Caco-2 (cell line): ENCODE measurements around the gene LHX4. TPM values are rescaled to one million over a fixed set of nuclear protein-coding genes. Genes with fewer than 3 reads are reported as not detected.

ENCODE experiments used
- BruUV-seq: library from RNA; stranded (reverse); fragments of 400-500 nt; replicated peaks from 2 replicates; lab custom pipeline; 2021; lab: Mats Ljungman, UMichigan
- CTCF ChIA-PET: fragments of 300-600 bp; sonication (Branson Sonifier 250); formaldehyde crosslinking; loops from one replicate; lab custom pipeline; 2022; ENCODE audit warnings: antibody characterized with exemption; lab: Charles Lee
- POLR2A ChIA-PET: fragments of 300-600 bp; sonication (Branson Sonifier 250); formaldehyde crosslinking; loops from one replicate; lab custom pipeline; 2022; ENCODE audit warnings: antibody characterized with exemption; lab: Charles Lee
- DNase-seq, 2 experiments: peaks; one replicate each; pipeline versions ENCODE4 v3.0.0 to v3.0.0-alpha.2; 2020 to 2022
- H3K27me3 ChIP-seq: replicated peaks from 2 replicates; pipeline ENCODE4 v1.6.0; 2011; ENCODE audit warnings: low read length; ENCODE audit not compliant: control insufficient read depth, insufficient read depth
- H3K36me3 ChIP-seq: 2 replicates; pipeline ENCODE4 v1.5.1; 2011; ENCODE audit warnings: low read length; ENCODE audit not compliant: control insufficient read depth, insufficient read depth
- H3K4me1 ChIP-seq: fragments of 250-450 bp; sonication (Bioruptor Pico); 2 replicates; pipeline ENCODE4 v1.5.1; 2020; ENCODE audit warnings: mild to moderate bottlenecking
- H3K4me3 ChIP-seq: 2 replicates; pipeline ENCODE4 v1.5.1; 2011; ENCODE audit warnings: low read depth, mild to moderate bottlenecking, control low read depth, low read length
- H3K9me3 ChIP-seq: fragments of 250-450 bp; sonication (Bioruptor Pico); 2 replicates; pipeline ENCODE4 v1.5.1; 2020; ENCODE audit warnings: mild to moderate bottlenecking, moderate library complexity
- H3K27ac Mint-ChIP-seq: one replicate; pipeline ENCODE4 v1.8.0; 2022; ENCODE audit warnings: mixed read lengths; ENCODE audit not compliant: unreplicated experiment
- H3K27me3 Mint-ChIP-seq: one replicate; pipeline ENCODE4 v1.8.0; 2022; ENCODE audit warnings: mixed read lengths; ENCODE audit not compliant: insufficient read depth, unreplicated experiment
- H3K36me3 Mint-ChIP-seq: one replicate; pipeline ENCODE4 v1.8.0; 2022; ENCODE audit warnings: mild to moderate bottlenecking, mixed read lengths; ENCODE audit not compliant: insufficient read depth, unreplicated experiment
- H3K4me1 Mint-ChIP-seq: one replicate; pipeline ENCODE4 v1.8.0; 2022; ENCODE audit warnings: low read depth, mixed read lengths; ENCODE audit not compliant: unreplicated experiment
- H3K4me3 Mint-ChIP-seq: one replicate; pipeline ENCODE4 v1.8.0; 2022; ENCODE audit warnings: mild to moderate bottlenecking, moderate library complexity, mixed read lengths; ENCODE audit not compliant: unreplicated experiment
- H3K9me3 Mint-ChIP-seq: one replicate; pipeline ENCODE4 v1.8.0; 2022; ENCODE audit warnings: mixed read lengths; ENCODE audit not compliant: unreplicated experiment
- intact Hi-C: fragments of 100-400 bp; cut with micrococcal nuclease; formaldehyde crosslinking; loops from one replicate; pipeline ENCODE4 v1.10.0; 2022; ENCODE audit not compliant: unreplicated experiment
- total RNA-seq: library from RNA; stranded (reverse); gene quantifications from 2 replicates; pipeline ENCODE4 v1.2.3, GENCODE V29; 2022
- TF ChIP-seq, protein P1 (sequence below), 2 experiments: fragments of 200-600 bp in 1 of 2; IDR thresholded peaks; 1 replicate in 1 of 2; 2 replicates in 1 of 2; pipeline versions ENCODE4 v1.5.1 to v1.8.0; 2011 to 2022; ENCODE audit warnings: antibody characterized with exemption in 1 of 2, control low read depth in 1 of 2, inconsistent platforms in 1 of 2, low read depth in 1 of 2, low read length in 1 of 2, mild to moderate bottlenecking in 1 of 2, moderate library complexity in 1 of 2; ENCODE audit not compliant: insufficient read depth in 1 of 2, severe bottlenecking in 1 of 2, unreplicated experiment in 1 of 2

LHX4 gene
- total RNA-seq, 1 experiment from 2014 or later, result 0.16 TPM

DNA sequence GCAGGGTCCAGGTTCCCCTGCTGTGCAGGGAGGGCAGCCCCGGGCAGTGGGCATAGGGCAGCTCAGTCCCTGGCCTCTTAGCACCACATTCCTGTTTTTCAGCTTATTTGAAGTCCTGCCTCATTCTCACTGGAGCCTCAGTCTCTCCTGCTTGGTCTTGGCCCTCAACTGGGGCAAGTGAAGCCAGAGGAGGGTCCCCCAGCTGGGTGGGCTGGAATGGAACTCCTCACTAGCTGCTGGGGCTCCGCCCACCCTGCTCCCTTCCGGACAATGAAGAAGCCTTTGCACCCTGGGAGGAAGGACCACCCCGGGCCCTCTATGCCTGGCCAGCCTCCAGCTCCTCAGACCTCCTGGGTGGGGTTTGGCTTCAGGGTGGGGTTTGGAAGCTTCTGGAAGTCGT, 32.8 kb upstream of the LHX4 start:
- Mint-ChIP-seq H3K36me3 (no peaks in the 10 kb centered on the region), H3K27ac (no peak overlapping the region), H3K27me3 (no peaks in the 10 kb centered on the region), H3K4me3 (no peak overlapping the region), H3K4me1 (peaks cover 16% of the 10 kb centered on the region), H3K9me3 (no peaks in the 10 kb centered on the region)
- CTCF ChIA-PET, result no interaction called here
- TF ChIP-seq, protein P1, sequence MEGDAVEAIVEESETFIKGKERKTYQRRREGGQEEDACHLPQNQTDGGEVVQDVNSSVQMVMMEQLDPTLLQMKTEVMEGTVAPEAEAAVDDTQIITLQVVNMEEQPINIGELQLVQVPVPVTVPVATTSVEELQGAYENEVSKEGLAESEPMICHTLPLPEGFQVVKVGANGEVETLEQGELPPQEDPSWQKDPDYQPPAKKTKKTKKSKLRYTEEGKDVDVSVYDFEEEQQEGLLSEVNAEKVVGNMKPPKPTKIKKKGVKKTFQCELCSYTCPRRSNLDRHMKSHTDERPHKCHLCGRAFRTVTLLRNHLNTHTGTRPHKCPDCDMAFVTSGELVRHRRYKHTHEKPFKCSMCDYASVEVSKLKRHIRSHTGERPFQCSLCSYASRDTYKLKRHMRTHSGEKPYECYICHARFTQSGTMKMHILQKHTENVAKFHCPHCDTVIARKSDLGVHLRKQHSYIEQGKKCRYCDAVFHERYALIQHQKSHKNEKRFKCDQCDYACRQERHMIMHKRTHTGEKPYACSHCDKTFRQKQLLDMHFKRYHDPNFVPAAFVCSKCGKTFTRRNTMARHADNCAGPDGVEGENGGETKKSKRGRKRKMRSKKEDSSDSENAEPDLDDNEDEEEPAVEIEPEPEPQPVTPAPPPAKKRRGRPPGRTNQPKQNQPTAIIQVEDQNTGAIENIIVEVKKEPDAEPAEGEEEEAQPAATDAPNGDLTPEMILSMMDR (IDR thresholded peaks at IDR 0.05; ENCODE audit: insufficient read depth in 1 of 2, low read depth in 1 of 2, low read length in 1 of 2, severe bottlenecking in 1 of 2, unreplicated experiment in 1 of 2), result no peak
- intact Hi-C loops, result no loop called here
- Histone ChIP-seq H3K4me1 (peaks cover 4% of the 10 kb centered on the region; the same call in 1 of the 2 replicates), H3K27me3 (no peaks in the 10 kb centered on the region), H3K36me3 (no peaks in the 10 kb centered on the region), H3K9me3 (no peaks in the 10 kb centered on the region), H3K4me3 (no peak overlapping the region)
- POLR2A ChIA-PET, result interaction anchor here (0.6 kb wide), 1 partner anchor 270 kb away, joined by 5 read pairs; no protein-coding TSS in a partner anchor
- no TSS peak for BruUV-seq
- no peak for DNase-seq

GRCh38 chr1:180198196-180198595, 31.9 kb upstream of the LHX4 start:
- Mint-ChIP-seq H3K9me3 (no peaks in the 10 kb centered on the region), H3K27ac (no peak overlapping the region), H3K4me1 (peaks cover 9% of the 10 kb centered on the region), H3K27me3 (no peaks in the 10 kb centered on the region), H3K36me3 (no peaks in the 10 kb centered on the region), H3K4me3 (no peak overlapping the region)
- BruUV-seq, result no TSS peak
- Histone ChIP-seq H3K9me3 (no peaks in the 10 kb centered on the region), H3K27me3 (no peaks in the 10 kb centered on the region), H3K36me3 (no peaks in the 10 kb centered on the region), H3K4me3 (no peak overlapping the region), H3K4me1 (peaks cover 4% of the 10 kb centered on the region; the same call in 1 of the 2 replicates)
- no peak for DNase-seq
- CTCF ChIA-PET, result interaction anchor here (1.1 kb wide), 1 partner anchor 10 kb away, joined by 6 read pairs; no protein-coding TSS in a partner anchor
- TF ChIP-seq, protein P1 (IDR thresholded peaks at IDR 0.05; ENCODE audit: insufficient read depth in 1 of 2, low read depth in 1 of 2, low read length in 1 of 2, severe bottlenecking in 1 of 2, unreplicated experiment in 1 of 2), result no peak
- intact Hi-C loops, result no loop called here
- POLR2A ChIA-PET, result no interaction called here

- H3K4me3 Mint-ChIP-seq, result no peak overlapping the region
Observed at GRCh38 chr1:180198611-180199010, 31.5 kb upstream of the LHX4 start.

More at GRCh38 chr1:180198611-180199010, 31.5 kb upstream of the LHX4 start:
- intact Hi-C loops, result no loop called here
- Mint-ChIP-seq H3K36me3 (no peaks in the 10 kb centered on the region), H3K27ac (no peak overlapping the region), H3K9me3 (no peaks in the 10 kb centered on the region), H3K27me3 (no peaks in the 10 kb centered on the region), H3K4me1 (peaks cover 7% of the 10 kb centered on the region)
- CTCF ChIA-PET, result interaction anchor here (1.1 kb wide), 1 partner anchor 10 kb away, joined by 6 read pairs; no protein-coding TSS in a partner anchor
- H3K27me3 ChIP-seq, result no peaks in the 10 kb centered on the region
- TF ChIP-seq, protein P1 (IDR thresholded peaks at IDR 0.05; ENCODE audit: insufficient read depth in 1 of 2, low read depth in 1 of 2, low read length in 1 of 2, severe bottlenecking in 1 of 2, unreplicated experiment in 1 of 2), result no peak
- peaks cover 4% of the 10 kb centered on the region; the same call in 1 of the 2 replicates for H3K4me1 ChIP-seq
- H3K9me3 ChIP-seq, result no peaks in the 10 kb centered on the region
- no peak for DNase-seq
- POLR2A ChIA-PET, result no interaction called here
- BruUV-seq, result no TSS peak
- no peaks in the 10 kb centered on the region for H3K36me3 ChIP-seq
- no peak overlapping the region for H3K4me3 ChIP-seq
